Trophoblast cell (in vitro differentiated cells and primary cell): ENCODE results near the gene STARD6.

ENCODE experiments used
- DNase-seq, 2 donors: peaks; one replicate each; pipeline ENCODE4 v3.0.0-alpha.2; 2016
- H2AFZ ChIP-seq: 2 replicates; pipeline ENCODE4 v1.6.1; 2013; ENCODE audit warnings: low read length, moderate library complexity, mild to moderate bottlenecking; ENCODE audit not compliant: insufficient read depth, poor library complexity
- H2AK5ac ChIP-seq: 2 replicates; pipeline ENCODE4 v1.6.1; 2013; ENCODE audit warnings: mild to moderate bottlenecking, low read length
- H2BK120ac ChIP-seq: 2 replicates; pipeline ENCODE4 v1.6.1; 2013; ENCODE audit warnings: low read length, mild to moderate bottlenecking, moderate library complexity; ENCODE audit not compliant: insufficient read depth, poor library complexity
- H2BK12ac ChIP-seq: 2 replicates; pipeline ENCODE4 v1.6.1; 2013; ENCODE audit warnings: mild to moderate bottlenecking, low read length, moderate library complexity
- H2BK5ac ChIP-seq: 2 replicates; pipeline ENCODE4 v1.6.1; 2013; ENCODE audit warnings: low read length, low read depth, moderate library complexity, mild to moderate bottlenecking; ENCODE audit not compliant: poor library complexity
- H3K14ac ChIP-seq: 2 replicates; pipeline ENCODE4 v1.6.1; 2013; ENCODE audit warnings: mild to moderate bottlenecking, low read length
- H3K18ac ChIP-seq: 2 replicates; pipeline ENCODE4 v1.6.1; 2013; ENCODE audit warnings: mild to moderate bottlenecking, low read length
- H3K23ac ChIP-seq: 2 replicates; pipeline ENCODE4 v1.6.1; 2013; ENCODE audit warnings: low read length
- H3K27ac ChIP-seq: 2 replicates; pipeline ENCODE4 v1.5.1; 2013; ENCODE audit warnings: low read depth, mild to moderate bottlenecking, inconsistent platforms, low read length, moderate library complexity
- H3K27me3 ChIP-seq: 2 replicates; pipeline ENCODE4 v1.6.1; 2013; ENCODE audit warnings: inconsistent platforms, mild to moderate bottlenecking, low read length, moderate library complexity; ENCODE audit not compliant: insufficient read depth
- H3K36me3 ChIP-seq, 2 experiments: 1 replicate in 1 of 2; 2 replicates in 1 of 2; pipeline ENCODE4 v1.6.1; 2013; ENCODE audit warnings: low read length in 2 of 2, mild to moderate bottlenecking in 2 of 2, moderate library complexity in 1 of 2; ENCODE audit not compliant: insufficient read depth in 2 of 2, control insufficient read depth in 1 of 2
- H3K4ac ChIP-seq: 2 replicates; pipeline ENCODE4 v1.6.1; 2013; ENCODE audit warnings: low read depth, mild to moderate bottlenecking, low read length, moderate library complexity
- H3K4me1 ChIP-seq, 2 experiments: 1 replicate in 1 of 2; 2 replicates in 1 of 2; pipeline ENCODE4 v1.6.1; 2013; ENCODE audit warnings: low read length in 2 of 2, mild to moderate bottlenecking in 2 of 2, moderate library complexity in 1 of 2; ENCODE audit not compliant: insufficient read depth in 2 of 2, control insufficient read depth in 1 of 2
- H3K4me2 ChIP-seq: 2 replicates; pipeline ENCODE4 v1.6.1; 2013; ENCODE audit warnings: inconsistent platforms, mild to moderate bottlenecking, low read length, moderate library complexity
- H3K4me3 ChIP-seq: 2 replicates; pipeline ENCODE4 v1.5.1; 2013; ENCODE audit warnings: mild to moderate bottlenecking, low read depth, low read length, inconsistent platforms
- H3K79me1 ChIP-seq: one replicate; pipeline ENCODE4 v1.6.1; 2013; ENCODE audit warnings: low read length
- H3K79me2 ChIP-seq: 2 replicates; pipeline ENCODE4 v1.6.1; 2013; ENCODE audit warnings: low read length, mild to moderate bottlenecking; ENCODE audit not compliant: control insufficient read depth, insufficient read depth, poor library complexity
- H3K9ac ChIP-seq: 2 replicates; pipeline ENCODE4 v1.6.1; 2013; ENCODE audit warnings: mild to moderate bottlenecking, low read length
- H3K9me3 ChIP-seq: 2 replicates; pipeline ENCODE4 v1.6.1; 2013; ENCODE audit warnings: low read depth, mild to moderate bottlenecking, control low read depth, inconsistent platforms, low read length; ENCODE audit not compliant: insufficient read depth
- H4K12ac ChIP-seq: 2 replicates; pipeline ENCODE4 v1.6.1; 2013; ENCODE audit warnings: low read depth, mild to moderate bottlenecking, low read length, moderate library complexity
- H4K8ac ChIP-seq: 2 replicates; pipeline ENCODE4 v1.6.1; 2013; ENCODE audit warnings: low read depth, mild to moderate bottlenecking, low read length, moderate library complexity
- H4K91ac ChIP-seq: one replicate; pipeline ENCODE4 v1.6.1; 2013; ENCODE audit warnings: low read depth, mild to moderate bottlenecking, low read length, moderate library complexity
- WGBS: extraction: QIAGEN DNeasy Blood & Tissue Kit; methylation state at CpG from one replicate; pipeline ENCODE4 v1.1.7; 2013; ENCODE audit warnings: missing lambda C conversion rate; ENCODE audit not compliant: insufficient read length, insufficient coverage; ENCODE audit errors: extremely low coverage; 5-methylcytosine and 5-hydroxymethylcytosine counted together

Gene STARD6

DNA sequence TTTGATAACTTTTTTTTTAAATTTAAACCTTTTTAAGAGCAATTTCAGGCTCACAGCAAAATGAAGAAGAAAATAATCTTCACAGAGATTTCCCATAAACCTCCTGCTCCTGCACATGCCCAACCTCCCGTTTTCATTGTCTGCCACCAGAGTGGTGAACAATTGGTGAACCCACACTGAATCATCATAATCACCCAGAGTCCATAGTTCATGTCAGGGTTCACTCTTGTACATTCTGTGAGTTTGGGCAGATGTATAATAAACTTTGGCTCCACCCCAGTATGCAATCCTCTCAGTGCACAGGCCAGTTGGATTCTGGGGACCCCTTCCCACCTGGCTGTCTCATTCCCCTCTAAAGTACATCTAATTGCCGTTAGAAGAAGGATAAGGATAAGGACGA, 24.4 kb upstream of the STARD6 start:
- no CpG with 5 or more reads among the region's 3 CpGs for WGBS
- H3K23ac ChIP-seq, result no peak overlapping the region
- H3K14ac ChIP-seq, result no peak overlapping the region
- no peak overlapping the region for H4K12ac ChIP-seq
- DNase-seq, result no peak
- H2BK120ac ChIP-seq, result no peak overlapping the region
- H4K8ac ChIP-seq, result no peak overlapping the region
- H3K4ac ChIP-seq, result no peak overlapping the region
- no peak overlapping the region for H3K4me2 ChIP-seq
- no peak overlapping the region for H3K18ac ChIP-seq
- H3K79me2 ChIP-seq, result no peaks in the 10 kb centered on the region
- no peak overlapping the region for H2AK5ac ChIP-seq
- peaks cover 0 to 4% of the 10 kb centered on the region in 2 experiments for H3K4me1 ChIP-seq
- no peak overlapping the region for H3K27ac ChIP-seq
- H3K9me3 ChIP-seq, result no peaks in the 10 kb centered on the region
- no peak overlapping the region for H2AFZ ChIP-seq
- no peaks in the 10 kb centered on the region for H3K36me3 ChIP-seq
- H3K4me3 ChIP-seq, result no peak overlapping the region
- H4K91ac ChIP-seq, result no peak overlapping the region
- no peak overlapping the region for H2BK12ac ChIP-seq
- H3K27me3 ChIP-seq, result no peaks in the 10 kb centered on the region
- H2BK5ac ChIP-seq, result no peak overlapping the region
- H3K9ac ChIP-seq, result no peak overlapping the region
- peaks cover 1% of the 10 kb centered on the region for H3K79me1 ChIP-seq

GRCh38 chr18:54381640-54382039, 24.0 kb upstream of the STARD6 start:
- Histone ChIP-seq H3K36me3 (no peaks in the 10 kb centered on the region), H4K12ac (no peak overlapping the region), H3K27me3 (no peaks in the 10 kb centered on the region), H4K8ac (no peak overlapping the region), H3K9ac (no peak overlapping the region), H3K79me1 (peaks cover 1% of the 10 kb centered on the region), H2AK5ac (no peak overlapping the region), H3K27ac (no peak overlapping the region), H3K4me1 (peaks cover 0 to 4% of the 10 kb centered on the region in 2 experiments), H2BK120ac (no peak overlapping the region), H3K79me2 (no peaks in the 10 kb centered on the region), H2BK12ac (no peak overlapping the region), H4K91ac (no peak overlapping the region), H3K4ac (no peak overlapping the region), H3K23ac (no peak overlapping the region), H3K18ac (no peak overlapping the region), H3K4me3 (no peak overlapping the region), H2BK5ac (no peak overlapping the region), H3K4me2 (no peak overlapping the region), H3K14ac (no peak overlapping the region), H2AFZ (no peak overlapping the region), H3K9me3 (no peaks in the 10 kb centered on the region)
- no peak for DNase-seq
- 100% methylated on average over 1 of the region's 2 CpGs for WGBS

DNA sequence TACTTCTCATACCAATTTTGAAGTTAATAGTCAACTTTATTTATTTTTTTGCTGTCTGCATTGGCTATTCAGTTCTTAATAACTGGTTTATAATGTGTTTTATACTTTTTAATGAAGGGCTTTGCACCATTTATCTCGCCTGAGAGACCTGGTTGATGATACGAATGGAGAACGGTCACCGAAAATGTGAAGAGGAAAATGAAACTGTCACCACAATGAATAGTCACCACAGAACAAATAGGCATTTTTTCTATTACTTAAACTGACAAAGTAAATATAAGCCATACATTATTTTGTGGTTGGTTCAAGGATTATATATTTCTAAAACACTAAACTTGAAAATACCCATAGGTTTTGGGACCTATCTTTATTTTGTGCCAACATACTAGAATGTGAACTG, 20.4 kb upstream of the STARD6 start:
- H3K23ac ChIP-seq, result no peak overlapping the region
- WGBS, result no CpG with 5 or more reads among the region's 4 CpGs
- no peak for DNase-seq

DNA sequence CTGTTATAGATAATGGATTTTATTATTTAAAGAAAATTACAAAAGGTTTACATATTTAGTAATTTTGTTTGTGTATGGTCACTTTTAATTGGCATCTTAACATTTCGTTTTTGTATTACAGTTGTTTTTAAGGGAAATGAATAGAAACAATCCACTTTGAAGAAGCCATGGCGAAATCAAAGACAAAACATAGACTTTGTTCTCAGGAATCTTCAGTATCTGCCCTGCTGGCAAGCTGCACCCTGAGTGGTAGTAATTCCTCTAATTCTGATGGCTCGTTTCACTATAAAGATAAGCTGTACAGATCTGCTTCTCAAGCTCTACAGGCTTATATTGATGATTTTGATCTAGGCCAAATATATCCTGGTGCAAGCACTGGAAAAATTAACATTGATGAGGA, 2.7 kb upstream of the STARD6 start:
- peak in 1 of 2 donors; percentile 55 for DNase-seq
- Histone ChIP-seq H3K4me2 (no peak overlapping the region), H4K91ac (no peak overlapping the region), H3K4me3 (no peak overlapping the region), H3K36me3 (peaks cover 0 to 2% of the 10 kb centered on the region in 2 experiments), H2BK5ac (no peak overlapping the region), H3K9ac (no peak overlapping the region), H3K18ac (no peak overlapping the region), H3K27ac (no peak overlapping the region), H3K79me2 (peaks cover 7% of the 10 kb centered on the region), H3K4ac (no peak overlapping the region), H3K14ac (no peak overlapping the region), H3K23ac (no peak overlapping the region), H4K8ac (no peak overlapping the region), H3K79me1 (peaks cover 10% of the 10 kb centered on the region), H3K27me3 (no peaks in the 10 kb centered on the region), H3K9me3 (no peaks in the 10 kb centered on the region), H4K12ac (no peak overlapping the region), H2AFZ (no peak overlapping the region), H2BK12ac (no peak overlapping the region), H2BK120ac (no peak overlapping the region), H2AK5ac (no peak overlapping the region), H3K4me1 (peaks cover 0 to 2% of the 10 kb centered on the region in 2 experiments)
- WGBS, result no CpG with 5 or more reads among the region's 3 CpGs

More for the DNA sequence above, 20.4 kb upstream of the STARD6 start:
- Histone ChIP-seq H3K14ac (no peak overlapping the region), H3K9ac (no peak overlapping the region), H2BK5ac (no peak overlapping the region), H3K79me2 (no peaks in the 10 kb centered on the region), H3K27ac (no peak overlapping the region), H3K36me3 (no peaks in the 10 kb centered on the region), H4K12ac (no peak overlapping the region), H2AK5ac (no peak overlapping the region), H3K4me3 (no peak overlapping the region), H2BK12ac (no peak overlapping the region), H3K4me2 (no peak overlapping the region), H4K8ac (no peak overlapping the region), H3K27me3 (no peaks in the 10 kb centered on the region), H3K18ac (no peak overlapping the region), H4K91ac (no peak overlapping the region), H2AFZ (no peak overlapping the region), H3K79me1 (no peaks in the 10 kb centered on the region), H3K4me1 (no peaks in the 10 kb centered on the region), H3K4ac (no peak overlapping the region), H3K9me3 (no peaks in the 10 kb centered on the region), H2BK120ac (no peak overlapping the region)
